Choroid plexus epithelial cell (primary cell): ENCODE measurements around the gene ZBTB24.
A peak's percentile ranks its signal among the peaks of the same experiment; 100 is the strongest.

Experiments used
- DNase-seq: peaks from one replicate; pipeline ENCODE4 v3.0.0-alpha.2; 2010; ENCODE audit warnings: low read depth
- H3K4me3 ChIP-seq: 2 replicates; pipeline ENCODE4 v1.5.1; 2011; ENCODE audit warnings: low read depth, mild to moderate bottlenecking, control low read depth, low read length, moderate library complexity
- CTCF ChIP-seq: conservative IDR thresholded peaks from 2 replicates; pipeline ENCODE4 v1.5.1; 2011; ENCODE audit warnings: low read depth, mild to moderate bottlenecking, control low read depth, inconsistent platforms, low read length, moderate library complexity

Gene ZBTB24

GRCh38 chr6:109482905-109483734 lies at the start of gene ZBTB24:
TSS of gene ZBTB24 (minus strand) at chr6:109483219. CDS start at chr6:109482026, 1,193 bp downstream.
- peak; percentile 93 for DNase-seq
- H3K4me3 ChIP-seq: peak within 1 kb of the TSS; percentile 81
- TF ChIP-seq CTCF: no peak

GRCh38 chr6:109531446-109531845 lies 48.4 kb upstream of the ZBTB24 start:
- no peak for DNase-seq
- H3K4me3 ChIP-seq: no peak overlapping the region
- TF ChIP-seq CTCF: no peak

GRCh38 chr6:109527989-109528388 lies 45.0 kb upstream of the ZBTB24 start:
- DNase-seq: peak; percentile 39
- no peak overlapping the region for H3K4me3 ChIP-seq
- peak; percentile 41 for TF ChIP-seq CTCF

- DNase-seq: peak; percentile 87
- peak; percentile 72 for TF ChIP-seq CTCF
- H3K4me3 ChIP-seq: no peak overlapping the region
These were observed 44.0 kb upstream of the ZBTB24 start for GRCh38 chr6:109526905-109527628.

- no peak for TF ChIP-seq CTCF
- DNase-seq: no peak
- no peak overlapping the region for H3K4me3 ChIP-seq
These were observed 41.1 kb upstream of the ZBTB24 start for GRCh38 chr6:109524129-109524528.

GRCh38 chr6:109523478-109523877 lies 40.5 kb upstream of the ZBTB24 start:
- DNase-seq: peak; percentile 72
- no peak for TF ChIP-seq CTCF
- no peak overlapping the region for H3K4me3 ChIP-seq
